SIG-M5 treated with dmso at 0.1 percent for 504 hours (cell line): Measurements from ENCODE around the gene VSIR.

Experiments
- DNase-seq: peaks from one replicate; lab custom pipeline; 2025; ENCODE audit not compliant: unreplicated experiment; lab: John Stamatoyannopoulos, UW

The VSIR gene

DNA sequence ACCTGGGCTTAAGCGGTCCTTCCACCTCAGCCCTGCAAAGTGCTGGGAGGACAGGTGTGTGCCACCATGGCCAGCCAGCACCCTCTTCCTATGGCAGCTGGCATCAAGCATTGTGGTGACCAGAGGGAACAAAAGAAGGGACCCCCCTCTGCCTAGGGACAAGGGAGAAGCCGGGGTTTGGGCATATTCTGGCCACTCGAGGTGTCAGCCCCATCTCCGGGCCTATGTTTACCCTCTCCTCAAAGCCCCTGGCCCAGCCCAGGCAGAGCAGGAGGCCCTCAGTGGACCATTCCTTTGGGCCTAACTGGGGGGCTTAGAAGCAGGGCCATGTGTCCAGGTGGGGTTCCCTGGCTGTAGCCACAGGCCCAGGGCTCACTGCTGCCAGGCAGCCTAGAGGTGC, 23.9 kb downstream of the VSIR start:
- DNase-seq = no peak

DNA sequence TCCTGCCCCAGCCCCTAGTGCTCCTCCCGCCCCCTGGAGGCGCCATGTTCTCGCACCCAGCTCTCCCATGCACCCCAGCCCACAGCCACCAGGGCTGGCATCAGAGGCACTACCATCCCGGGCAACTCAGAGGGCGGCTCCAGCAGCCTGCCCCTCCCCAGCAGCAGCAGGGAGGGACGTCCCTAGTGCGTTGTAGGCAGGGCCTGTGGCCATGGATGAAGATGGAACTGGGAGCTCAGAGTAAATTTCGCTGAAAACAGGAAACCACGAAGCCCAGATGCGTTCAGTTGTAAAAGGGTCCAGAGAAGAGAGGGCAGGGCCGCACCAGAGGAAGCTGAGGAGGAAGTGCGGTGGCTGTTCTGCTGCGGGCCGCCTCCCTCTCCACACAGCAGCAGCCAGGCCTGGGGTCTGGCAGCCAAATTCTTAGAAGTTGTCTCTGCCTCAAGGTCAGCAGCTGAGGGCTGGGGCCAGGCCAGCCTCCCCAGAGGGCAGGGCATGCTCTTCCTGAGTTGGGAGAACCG, 24.6 kb downstream of the VSIR start:
- peak; percentile 98 for DNase-seq

DNA sequence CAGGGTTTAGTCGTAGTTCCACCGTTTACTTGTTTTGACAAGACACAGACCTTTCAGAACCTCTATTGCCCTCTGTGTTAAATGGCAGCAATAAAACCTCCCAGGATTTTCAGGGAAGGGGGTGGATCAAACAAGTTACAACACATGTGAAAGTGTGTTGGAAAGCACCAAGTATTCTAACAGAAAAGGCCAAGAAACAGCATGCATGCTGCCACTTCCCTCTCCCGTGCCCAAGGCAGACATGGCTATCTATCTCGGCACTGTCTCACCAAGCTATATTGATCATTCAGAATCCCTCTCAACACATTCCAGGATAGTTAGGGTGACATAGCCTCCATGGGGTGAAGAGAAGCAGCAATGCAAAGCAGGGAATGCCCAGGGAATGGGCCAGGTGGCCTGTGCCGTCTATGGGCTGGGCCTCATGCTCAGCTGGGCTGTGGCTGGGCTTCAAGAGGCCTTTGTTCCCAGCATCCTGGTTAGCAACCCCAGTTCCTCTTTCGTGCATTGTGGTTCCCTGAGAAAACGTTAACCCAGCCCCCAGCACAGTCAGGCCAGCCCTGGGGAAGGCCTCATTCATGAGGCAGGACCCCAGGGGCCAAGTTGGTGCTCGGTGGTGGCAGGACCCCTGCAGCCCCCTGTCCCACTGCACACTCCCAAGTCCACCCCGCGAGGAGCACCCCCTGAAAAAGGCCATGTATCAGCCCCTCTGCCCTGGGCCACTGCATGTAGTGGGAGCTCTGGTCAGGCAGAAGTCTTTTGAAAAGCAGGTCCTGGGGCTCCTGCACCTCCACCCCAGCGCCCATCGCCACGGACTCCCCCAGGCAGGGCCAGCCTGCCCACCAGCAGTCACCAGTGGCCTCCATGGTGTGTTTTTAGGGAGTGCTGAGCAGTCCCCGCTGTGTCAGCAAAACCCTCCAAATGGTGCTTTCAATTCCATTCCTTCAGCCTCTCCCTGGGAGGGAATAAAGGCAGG, 25.5 kb downstream of the VSIR start:
- DNase-seq = peak; percentile 87

DNA sequence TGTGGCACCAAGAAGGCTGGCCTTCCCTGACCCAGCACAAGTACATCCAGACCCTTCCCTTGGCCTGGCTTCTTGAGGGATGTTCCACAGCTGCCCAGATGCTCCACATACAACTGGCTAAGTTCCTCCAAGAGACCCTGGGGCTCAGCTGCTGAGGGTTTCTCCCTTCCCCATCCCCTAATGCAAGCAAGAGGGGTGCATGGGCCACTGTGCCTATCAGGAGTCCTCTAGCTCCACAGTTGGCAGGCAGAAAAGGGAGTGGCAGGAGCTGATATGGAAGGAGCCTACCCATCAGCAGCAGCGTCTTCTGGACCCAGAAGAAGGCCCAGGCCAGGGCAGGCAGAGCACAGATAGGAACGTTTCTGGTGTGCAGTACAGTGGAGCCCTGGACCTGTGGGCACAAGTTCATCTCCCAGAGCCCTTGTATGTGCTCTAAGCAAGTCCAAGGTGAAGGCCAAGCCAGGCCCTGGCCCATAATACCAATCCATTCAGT, 26.2 kb downstream of the VSIR start:
- DNase-seq = no peak

DNA sequence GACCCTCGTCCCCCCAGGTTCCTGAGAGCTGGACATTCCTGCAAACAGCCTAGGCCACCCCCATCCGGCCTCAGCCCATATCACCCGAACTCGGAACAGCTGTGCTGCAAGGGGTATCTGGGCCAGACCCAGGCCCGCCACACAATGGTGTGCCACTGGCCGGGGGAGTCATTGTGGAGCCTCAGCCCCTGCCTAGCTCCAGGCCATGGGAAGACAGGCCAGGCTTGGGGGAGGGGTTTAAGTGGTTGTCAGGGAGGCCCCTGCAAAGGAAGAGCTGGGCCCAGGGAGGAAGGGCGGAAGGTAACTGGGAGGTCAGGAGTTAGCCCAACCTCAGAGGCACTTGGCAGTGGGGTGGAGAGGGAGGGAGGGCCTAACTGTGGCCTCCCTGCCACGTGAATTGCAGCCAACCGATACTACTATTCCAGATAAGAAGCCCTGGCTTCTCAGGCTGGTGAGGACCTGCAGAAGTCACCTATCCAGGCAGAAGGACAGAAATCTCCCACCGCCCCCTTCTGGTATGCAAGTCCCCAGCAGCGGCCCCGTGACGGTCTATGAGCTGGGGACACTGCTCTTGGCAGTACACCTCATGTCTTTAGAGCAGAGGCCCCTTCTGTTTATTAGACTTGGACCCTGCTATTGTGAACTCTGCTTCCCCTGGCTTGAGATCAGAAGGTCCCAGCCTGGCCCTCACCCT, 26.8 kb downstream of the VSIR start:
- DNase-seq = peak; percentile 94

DNA sequence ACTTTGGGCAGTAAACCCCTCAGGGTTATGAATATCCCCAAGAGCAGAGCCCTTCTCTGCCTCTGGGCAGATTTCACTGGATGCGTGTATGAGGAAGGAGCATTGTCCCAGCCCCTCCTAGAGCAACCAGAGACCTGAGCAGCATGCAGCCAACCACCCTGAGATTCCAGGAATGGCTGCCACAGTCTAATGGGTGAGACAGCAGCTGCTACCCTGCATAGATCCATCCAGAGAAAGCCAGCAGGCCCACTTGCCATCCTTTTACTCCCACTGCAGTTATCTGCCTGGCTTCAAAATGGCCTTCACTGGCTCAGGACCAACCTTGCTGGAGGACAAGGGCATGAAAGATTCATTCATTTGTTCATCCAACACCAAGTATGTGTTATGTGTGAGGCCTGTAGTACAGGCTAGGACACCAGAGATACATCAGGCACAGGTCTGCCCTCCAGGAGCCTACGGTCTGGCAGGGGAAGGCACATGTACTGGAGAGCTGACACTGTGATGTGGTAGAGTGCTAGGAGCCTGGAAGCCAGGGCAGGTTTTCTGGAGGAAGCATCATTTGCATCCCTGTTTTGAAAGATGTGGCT, 27.6 kb downstream of the VSIR start:
- peak; percentile 7 for DNase-seq

DNA sequence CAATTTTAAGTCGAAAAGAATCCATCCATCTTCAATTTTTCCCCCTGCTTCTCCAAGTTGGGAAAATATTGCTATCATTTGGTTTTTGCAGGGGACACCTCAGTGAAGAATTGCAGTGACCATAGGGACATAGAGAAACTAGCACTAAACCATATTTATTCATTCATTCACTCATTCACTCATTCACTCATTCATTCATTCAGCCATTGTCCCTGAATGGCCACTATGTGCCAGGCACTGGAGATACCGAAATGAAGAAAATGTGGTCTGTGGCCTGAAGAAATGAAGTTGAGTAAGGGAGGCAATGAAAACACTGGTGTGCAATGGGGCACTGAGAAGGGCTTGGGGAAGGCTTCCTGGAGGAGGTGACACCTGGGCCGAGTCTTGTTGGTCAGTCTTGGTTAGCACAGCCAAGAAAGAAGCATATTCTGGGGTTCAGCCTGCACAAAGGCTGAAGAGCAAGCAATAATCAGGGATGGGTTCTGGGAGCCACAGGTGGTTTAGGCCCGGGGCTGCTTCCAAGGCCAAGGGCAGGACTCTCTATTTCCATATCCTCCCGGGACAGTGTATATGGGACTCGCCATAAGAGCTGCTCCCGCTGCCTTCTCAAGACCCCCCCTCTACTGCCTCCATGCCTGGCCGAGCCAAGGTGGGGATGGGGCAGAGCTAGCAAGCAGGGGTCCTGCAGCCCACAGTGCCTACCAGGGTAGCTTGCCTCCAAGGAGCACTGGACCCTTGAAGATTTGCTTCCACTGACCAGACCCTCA, 28.2 kb downstream of the VSIR start:
- no peak for DNase-seq

DNA sequence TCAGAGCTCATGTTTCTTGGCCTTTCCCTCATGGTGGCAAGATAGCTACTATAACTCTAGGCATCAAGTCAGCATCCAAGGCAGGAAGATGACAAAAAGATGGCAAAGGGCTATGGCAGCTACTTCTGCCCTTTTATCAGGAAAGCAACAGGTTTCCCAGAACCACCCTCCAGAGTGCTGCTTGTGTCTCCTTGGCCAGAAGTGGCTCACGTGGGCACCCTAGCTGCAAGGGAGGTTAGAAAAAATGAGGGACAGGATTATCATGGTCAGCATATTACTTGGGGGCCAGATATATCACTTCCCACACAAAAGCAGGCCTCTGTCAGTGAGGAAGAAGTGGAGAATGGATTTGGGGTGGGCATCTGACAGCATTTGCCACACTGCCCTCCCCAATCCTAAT, 29.5 kb downstream of the VSIR start:
- DNase-seq = no peak

DNA sequence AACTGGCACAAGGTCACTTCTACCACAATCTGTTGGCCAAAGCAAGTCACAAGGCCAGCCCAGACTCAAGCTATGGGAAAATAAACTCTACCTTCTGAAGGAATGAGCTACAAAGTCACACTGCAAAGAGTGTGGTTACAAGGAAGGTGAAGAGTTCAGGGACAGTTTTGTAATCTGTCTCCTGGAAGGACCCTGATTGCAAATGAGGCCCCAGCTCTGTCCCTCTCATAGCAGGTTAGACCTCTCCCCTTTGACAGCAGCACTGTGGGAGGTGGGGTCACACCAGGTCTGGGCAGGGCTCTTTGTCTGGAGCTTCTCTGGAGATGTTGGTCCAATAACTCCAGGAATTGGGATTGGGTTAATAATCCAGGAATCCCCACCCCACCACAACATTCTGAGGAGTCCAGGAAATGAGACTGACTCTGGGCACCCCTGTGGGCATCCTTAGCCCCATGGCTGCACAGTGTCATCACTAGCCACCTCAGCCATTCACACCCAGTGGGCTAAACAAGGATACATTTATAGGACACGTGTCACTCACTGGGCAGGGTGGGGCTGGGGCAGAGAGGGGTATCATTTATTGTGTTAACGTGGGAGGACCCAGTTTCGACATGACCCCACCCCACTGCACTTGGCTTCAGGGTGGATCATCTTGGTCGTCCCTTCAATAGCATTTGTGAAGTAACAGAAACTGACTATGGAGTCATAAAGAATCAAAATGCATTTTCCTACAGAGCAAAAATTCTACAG, 30.1 kb downstream of the VSIR start:
- peak; percentile 73 for DNase-seq

DNA sequence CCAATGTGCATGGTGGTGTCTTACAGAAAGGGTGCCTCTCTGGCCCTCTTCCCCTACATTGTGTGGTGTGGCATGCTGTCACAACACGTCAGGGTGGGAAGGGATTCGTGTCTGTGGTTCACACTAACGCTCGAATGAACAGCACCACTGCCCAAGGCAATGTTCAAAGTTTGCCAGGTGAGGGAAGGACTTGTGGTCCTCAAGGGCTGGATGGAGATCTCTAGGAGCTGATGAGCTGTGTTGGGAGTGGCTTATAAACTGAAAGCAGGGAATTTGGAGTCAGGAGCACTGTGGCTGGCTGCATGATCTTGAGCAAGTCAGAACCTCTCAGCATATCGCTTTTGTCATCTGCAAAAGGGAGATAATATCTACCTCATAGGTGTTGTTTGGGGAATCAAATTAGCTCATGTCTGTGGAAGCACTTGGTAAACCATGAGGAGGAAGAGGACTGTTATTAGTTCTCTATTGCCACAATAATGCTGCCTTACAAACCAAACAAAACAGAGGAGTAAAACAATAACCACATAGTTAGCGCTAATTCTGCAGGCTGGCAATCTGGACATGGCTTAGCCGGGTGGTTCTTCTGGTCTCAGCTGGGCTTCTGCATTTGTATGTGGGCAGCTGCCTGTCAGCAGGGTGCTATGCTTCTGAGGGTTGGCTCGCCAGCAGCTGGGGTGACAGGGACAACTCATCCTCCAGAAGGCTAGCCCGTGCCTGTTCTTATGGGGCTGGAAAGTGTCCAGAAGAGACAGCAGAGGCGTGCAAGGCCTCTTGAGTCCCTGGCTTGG, 30.8 kb downstream of the VSIR start:
- peak; percentile 69 for DNase-seq

DNA sequence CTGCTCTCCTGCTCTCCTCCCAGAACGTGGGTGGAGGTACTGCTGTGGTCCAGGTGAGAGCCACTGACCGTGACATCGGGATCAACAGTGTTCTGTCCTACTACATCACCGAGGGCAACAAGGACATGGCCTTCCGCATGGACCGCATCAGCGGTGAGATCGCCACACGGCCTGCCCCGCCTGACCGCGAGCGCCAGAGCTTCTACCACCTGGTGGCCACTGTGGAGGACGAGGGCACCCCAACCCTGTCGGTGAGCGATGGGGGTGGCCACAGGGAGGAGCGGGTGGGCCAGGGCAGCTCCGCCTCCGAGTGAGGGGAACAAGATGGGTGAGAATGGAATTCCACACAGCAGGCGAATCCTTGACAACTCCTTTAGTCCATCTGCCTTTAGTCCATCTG, 31.6 kb downstream of the VSIR start:
- no peak for DNase-seq

DNA sequence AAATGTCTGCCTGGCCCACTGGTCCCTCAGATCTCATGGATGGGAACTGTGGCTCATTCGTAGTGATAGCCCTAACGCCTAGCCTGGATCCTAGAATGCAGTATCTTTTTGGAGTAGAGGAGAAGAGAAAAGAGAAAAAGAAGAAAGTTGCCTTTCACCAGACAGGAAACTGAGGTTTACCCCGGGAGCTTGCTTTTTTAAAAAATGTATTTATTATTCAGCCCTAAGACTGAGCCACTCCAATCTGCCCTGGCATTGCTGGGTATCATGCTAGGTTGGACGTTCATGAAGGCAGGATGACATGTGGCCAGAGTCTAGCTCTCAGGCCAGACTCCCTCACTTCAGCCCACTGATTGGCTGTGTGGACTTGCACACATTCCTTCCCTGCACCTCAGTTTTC, 32.3 kb downstream of the VSIR start:
- DNase-seq = no peak

DNA sequence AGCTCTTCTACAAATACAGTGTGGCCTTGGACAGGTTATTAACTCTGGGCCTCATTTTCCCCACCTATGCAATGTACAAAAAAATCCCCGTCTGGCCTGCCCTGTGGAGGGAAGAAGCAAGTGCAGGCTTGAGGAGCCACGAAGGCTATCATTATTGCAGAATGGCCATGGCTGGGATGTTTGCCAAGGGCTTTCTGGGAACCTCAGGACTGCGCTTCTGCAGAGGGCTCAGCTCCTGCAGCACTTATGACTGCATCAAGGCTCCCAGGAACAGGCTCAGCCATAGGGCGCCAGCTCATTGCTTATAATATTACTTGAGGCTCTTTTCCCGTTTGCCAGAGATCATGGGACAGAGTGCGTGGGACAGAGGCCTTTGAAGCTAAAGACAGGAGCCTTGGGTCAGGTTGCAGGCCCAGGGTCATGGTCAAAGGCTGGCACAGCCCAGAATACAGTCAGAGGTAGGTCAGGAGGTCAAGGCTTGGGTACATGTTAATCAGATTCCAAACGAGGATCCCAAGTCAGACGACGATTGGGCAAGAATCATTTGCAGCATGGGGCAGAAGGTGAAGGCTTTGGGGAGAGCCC, 33.2 kb downstream of the VSIR start:
- no peak for DNase-seq

DNA sequence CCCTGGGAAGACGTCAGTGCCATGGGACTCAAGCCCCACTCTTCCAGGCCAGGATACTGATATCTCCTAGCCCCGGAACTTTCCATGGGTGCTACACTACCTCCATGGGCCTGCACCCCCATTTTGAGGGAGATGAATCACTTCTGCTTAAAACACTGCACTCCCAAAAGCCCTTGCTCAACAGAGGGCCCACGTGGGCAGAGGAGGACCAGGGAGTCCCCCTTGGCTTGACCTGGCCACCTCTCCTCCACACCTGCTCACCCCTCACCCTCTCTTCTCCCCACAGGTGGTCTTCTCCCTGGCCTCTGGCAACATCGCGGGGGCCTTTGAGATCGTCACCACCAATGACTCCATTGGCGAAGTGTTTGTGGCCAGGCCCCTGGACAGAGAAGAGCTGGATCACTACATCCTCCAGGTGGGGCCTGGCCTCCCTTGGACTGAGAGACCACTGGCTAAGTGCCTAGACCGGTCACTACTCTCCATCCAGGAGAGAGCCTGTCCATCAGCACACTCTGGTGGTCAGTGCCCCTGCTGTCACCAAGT, 33.9 kb downstream of the VSIR start:
- DNase-seq = no peak

DNA sequence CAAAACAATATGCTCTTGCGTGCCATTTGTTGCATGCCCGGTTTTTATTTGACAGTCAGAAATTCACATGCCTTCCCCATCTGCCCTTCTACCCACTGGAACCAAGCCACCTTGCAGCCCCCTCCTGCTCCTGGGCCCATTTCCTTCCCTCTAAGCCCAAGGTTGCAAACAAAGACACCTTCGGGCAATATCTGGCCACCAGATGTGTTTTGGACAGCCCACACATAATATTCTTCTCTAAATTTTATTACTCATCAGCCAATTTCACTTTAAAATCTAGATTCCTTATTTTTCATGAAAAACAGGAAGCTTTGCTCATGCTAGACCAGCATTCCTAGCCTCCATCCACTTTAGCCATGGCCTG, 35.5 kb downstream of the VSIR start:
- no peak for DNase-seq

DNA sequence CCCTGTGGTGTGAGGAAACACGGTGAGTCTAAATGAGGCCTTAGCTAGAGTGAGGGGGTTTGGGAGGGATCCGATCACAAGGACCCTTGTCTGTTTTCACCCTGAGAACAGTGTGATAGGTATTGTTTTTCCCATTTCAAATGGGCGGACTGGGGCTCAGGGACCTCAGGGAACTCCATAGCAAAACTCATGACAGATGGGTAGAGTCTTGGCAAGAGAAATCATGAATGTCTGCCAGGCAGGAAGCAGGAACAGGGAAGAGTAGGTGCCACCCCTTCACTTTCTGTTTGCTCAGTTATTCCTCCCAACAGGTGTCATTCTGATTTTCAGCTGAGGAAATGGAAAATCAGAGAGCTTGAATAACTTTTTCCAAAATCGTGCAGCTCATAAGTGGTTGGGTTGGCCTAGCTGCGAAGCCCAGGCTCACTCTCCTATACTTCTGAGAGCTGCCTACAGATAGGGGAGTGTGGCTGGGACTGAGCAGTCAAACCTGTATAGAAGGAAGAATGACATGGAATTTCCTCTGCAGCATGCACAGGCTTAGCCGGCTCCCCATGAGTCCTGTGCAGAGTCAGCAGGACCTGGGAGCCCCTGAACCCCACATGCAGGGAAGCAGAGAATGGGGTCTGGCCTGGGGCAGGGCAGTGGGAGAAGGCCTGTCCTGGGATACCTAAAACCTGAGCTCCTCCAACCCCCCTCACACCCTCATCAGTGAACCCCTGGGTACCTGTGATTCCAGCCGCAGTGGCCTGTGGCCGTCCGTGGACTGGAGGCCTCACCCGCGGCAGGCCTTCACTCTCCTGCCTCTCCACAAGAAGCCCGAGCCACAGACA, 36.1 kb downstream of the VSIR start:
- no peak for DNase-seq

DNA sequence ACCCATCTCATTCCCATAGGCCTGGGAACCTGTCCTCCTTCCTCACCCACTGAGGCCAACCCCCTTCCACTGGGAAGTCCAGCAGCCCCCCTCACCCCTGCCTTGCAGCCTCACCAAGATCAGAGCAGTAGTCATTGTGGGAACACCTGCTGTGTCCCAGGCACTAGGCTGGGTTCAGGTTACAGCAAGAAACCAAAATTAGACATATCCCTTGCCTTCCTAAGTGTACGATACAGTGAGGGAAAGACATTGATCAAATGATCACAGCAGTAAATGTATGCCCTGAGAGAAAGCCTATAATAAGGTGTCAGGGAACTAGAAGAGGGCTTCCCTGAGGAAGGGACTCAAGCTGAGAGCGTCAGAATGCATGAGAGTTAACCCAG, 36.8 kb downstream of the VSIR start:
- DNase-seq = no peak
